Ramos (cell line): Measurements from ENCODE around the gene PLCD3.

Experiments used
- in situ Hi-C: fragments of 300-500 bp; cut with MboI; formaldehyde crosslinking; loops from one replicate; pipeline ENCODE4 v1.14.3; 2022; ENCODE audit warnings: low sequenced_read_pairs; ENCODE audit not compliant: unreplicated experiment

Gene PLCD3

GRCh38 chr17:45132320-45132571 lies at the start of gene PLCD3:
Gene PLCD3, minus strand, starts transcription at chr17:45132515. Its CDS starts 105 bp downstream, at chr17:45132410.
- in situ Hi-C loops = no loop called here

GRCh38 chr17:45177563-45177962 lies 45.2 kb upstream of the PLCD3 start:
- in situ Hi-C loops = no loop called here

- in situ Hi-C loops = no loop called here
Measured at GRCh38 chr17:45175759-45176115, 43.4 kb upstream of the PLCD3 start.

- in situ Hi-C loops = no loop called here
Measured at GRCh38 chr17:45172541-45173286, 40.4 kb upstream of the PLCD3 start.

- in situ Hi-C loops = no loop called here
Measured at GRCh38 chr17:45172232-45172540, 39.9 kb upstream of the PLCD3 start.

GRCh38 chr17:45171338-45172231 lies 39.3 kb upstream of the PLCD3 start:
- in situ Hi-C loops = no loop called here

GRCh38 chr17:45170931-45171337 lies 38.6 kb upstream of the PLCD3 start:
- in situ Hi-C loops = no loop called here

GRCh38 chr17:45170280-45170930 lies 38.1 kb upstream of the PLCD3 start:
- in situ Hi-C loops = no loop called here

GRCh38 chr17:45168991-45169752 lies 36.9 kb upstream of the PLCD3 start:
- in situ Hi-C loops = no loop called here

- in situ Hi-C loops = loop anchor here (5.0 kb wide), 1 partner anchor 32 kb away; no protein-coding TSS in a partner anchor
Measured at GRCh38 chr17:45164734-45165269, 32.5 kb upstream of the PLCD3 start.

GRCh38 chr17:45162025-45162687 lies 29.8 kb upstream of the PLCD3 start:
- in situ Hi-C loops = loop anchor here (5.0 kb wide), 1 partner anchor 35 kb away; no protein-coding TSS in a partner anchor

GRCh38 chr17:45161288-45162024 lies 29.1 kb upstream of the PLCD3 start, which contains the start of gene HEXIM2:
Gene HEXIM2, plus strand, starts transcription at chr17:45161875. Its CDS starts 919 bp downstream, at chr17:45162794.
- in situ Hi-C loops = loop anchor here (5.0 kb wide), 1 partner anchor 36 kb away; no protein-coding TSS in a partner anchor

GRCh38 chr17:45160447-45161287 lies 28.4 kb upstream of the PLCD3 start:
- in situ Hi-C loops = loop anchor here (5.0 kb wide), 1 partner anchor 37 kb away; no protein-coding TSS in a partner anchor

GRCh38 chr17:45156242-45156641 lies 23.9 kb upstream of the PLCD3 start:
- in situ Hi-C loops = no loop called here

- in situ Hi-C loops = no loop called here
Measured at GRCh38 chr17:45155483-45155882, 23.2 kb upstream of the PLCD3 start.

- in situ Hi-C loops = no loop called here
Measured at GRCh38 chr17:45155029-45155428, 22.7 kb upstream of the PLCD3 start.

GRCh38 chr17:45150911-45151809 lies 18.8 kb upstream of the PLCD3 start:
- in situ Hi-C loops = no loop called here
